Measurements from ENCODE around the gene KLHL40.

Gene KLHL40

DNA sequence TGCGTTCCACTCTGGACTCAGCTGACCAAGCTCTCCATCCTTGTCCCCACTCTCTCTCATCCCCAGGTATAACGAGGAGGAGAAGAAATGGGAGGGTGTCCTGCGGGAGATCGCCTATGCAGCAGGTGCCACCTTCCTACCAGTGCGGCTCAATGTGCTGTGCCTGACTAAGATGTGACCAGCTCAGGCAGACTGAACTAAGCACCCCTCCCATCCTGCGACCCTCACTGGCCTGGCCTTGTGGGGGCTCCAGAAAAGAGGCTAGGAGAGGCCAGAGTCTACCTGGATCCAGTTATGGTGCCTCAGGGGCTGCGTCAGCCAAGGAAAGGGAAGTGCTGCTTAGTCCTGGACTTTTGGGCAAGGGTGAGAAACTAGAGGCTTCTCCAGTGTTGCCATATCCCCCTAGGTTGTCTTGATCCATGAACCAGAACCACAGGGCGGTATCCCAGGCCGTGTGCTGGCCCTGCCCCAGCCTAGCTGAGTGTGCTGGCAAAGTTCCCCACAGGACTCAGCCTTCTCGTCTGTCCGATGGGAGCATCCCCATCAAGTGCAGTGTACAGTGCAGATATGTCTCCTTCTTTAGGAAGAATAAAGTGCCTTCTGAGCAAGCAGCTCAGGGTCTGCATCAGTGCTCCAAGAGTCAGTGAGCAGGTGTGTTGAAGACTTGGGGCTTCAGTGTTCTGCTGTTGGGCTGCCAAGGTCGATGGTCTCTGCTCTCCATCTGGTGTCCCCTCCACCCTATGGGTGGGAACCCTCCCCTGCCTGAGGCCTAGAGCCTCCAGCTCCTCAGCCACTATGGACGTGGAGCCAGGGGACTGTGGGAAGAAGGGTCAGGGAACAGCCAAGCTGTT, 6.7 kb downstream of the KLHL40 start:
- no peak for DNase-seq

DNA sequence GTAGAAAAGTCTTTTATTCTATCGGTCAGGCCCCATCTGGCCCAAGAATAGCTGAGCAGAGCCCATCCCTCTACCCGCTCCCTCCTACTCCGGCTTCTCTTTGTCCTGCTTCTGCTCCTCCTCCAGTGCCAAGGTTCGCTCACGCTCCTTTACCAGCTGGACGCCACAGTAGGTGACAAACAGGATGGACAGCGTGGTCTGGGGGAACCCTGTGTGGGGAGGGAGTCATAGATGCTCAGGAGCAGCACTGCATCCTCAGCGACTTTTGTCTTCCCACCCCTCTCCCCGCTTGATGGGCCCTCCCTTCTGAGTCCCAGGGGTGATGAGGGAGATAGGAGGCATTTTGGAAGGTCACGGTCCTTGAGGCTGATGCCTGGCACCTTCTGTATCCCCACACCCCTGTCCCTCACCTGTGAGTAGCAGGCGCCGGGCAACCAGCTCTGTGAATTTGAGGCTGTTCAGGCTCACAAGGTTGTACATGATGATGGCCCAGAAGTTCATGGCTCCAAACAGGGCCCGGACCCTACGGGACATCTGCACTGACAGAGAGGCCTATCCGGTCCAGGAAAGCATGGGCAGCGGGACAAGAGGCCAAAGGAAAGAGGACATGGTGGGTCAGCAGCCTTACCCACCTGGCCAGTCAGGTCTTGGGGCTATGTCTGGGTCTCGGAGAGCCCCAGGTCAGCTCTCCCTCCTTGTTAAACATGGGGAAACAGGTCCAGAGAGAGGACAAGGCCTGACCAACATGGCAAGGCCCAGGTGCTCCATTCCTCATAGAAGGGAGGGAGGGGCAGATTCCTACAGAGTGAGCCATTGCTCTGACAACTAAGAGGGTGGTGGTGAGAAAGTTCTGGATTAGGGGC, 7.6 kb downstream of the KLHL40 start:
- DNase-seq, result no peak

DNA sequence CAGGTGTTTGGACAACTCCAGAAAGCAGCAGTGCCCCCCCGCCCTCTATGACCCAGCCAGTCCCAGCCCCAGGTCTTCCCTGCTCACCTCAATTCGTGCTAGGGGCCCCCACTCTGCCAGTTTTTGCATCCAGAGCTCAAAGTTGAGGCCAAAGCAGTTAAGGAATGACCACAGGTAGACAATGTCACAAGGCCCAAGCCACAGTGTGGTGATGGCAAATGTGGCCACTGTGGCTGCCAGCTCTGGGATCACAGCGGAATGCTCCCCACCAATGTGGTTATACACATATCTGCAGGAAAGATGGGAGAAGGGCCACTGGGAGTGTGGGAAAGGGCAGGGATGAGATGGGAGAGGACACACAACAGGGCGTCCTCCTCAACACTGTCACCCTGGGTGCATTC, 8.2 kb downstream of the KLHL40 start:
- no peak for DNase-seq

DNA sequence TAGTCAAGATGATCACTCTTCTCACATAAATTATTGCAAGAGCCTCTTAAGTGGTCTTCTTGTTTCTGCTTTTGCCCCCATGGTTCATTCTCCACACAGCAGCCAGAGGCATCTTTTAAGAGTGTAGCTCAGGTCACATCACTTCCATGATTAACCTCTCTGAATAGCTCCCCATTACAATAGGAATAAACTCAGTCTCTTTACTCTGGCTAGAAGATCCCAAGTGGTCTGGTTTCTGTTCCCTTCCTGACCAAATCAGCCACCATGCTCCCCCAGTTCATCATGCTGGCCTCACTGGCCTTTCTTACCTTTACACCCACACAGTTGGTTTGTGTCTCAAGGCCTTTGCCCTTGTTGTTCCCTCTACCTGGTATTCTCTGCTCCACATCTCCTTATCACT, 9.0 kb downstream of the KLHL40 start:
- DNase-seq, result no peak

DNA sequence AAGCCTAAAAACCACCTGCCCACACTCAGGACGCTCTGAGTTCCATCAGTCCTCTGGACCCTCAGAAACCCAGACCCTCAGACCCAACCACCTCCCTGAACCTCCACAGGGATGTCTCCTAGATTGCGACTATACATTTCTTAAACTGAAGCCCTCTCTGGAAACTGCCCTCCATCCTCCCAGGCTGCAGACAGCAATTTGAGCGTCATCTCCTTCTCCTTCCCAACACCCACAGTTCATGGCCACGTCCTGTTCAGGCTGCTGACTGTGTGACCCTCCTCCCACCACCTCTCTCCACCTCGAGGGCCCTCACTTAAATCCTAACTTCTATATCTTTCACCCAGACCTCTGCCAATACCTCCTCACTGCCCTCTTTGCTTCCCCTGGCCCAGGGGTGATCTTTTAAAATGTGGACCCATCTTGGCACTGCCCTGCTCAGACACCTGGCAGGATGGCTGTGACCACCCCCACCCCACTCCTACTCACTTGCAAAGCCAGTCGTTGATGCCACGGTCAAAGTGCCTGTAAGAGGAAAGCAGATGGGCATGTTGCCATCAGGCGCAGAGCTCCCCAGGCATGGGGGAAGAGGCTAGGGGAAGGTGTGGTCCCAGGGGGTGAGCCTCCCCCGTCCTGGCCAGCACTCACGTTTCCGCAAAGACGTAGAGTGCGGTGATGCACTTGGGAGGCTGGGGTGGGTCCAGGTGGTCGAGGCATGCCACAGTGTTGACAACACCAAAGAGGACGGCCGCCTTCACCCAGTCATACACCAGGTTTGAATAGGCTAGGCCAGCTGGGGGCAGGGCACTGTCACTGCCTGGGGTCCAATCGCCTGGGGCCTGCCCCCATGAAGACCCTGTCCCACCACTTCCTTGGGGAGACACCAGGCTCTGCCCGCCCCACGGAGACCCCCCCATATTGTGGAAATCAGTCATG, 11.3 kb downstream of the KLHL40 start:
- DNase-seq, result no peak

DNA sequence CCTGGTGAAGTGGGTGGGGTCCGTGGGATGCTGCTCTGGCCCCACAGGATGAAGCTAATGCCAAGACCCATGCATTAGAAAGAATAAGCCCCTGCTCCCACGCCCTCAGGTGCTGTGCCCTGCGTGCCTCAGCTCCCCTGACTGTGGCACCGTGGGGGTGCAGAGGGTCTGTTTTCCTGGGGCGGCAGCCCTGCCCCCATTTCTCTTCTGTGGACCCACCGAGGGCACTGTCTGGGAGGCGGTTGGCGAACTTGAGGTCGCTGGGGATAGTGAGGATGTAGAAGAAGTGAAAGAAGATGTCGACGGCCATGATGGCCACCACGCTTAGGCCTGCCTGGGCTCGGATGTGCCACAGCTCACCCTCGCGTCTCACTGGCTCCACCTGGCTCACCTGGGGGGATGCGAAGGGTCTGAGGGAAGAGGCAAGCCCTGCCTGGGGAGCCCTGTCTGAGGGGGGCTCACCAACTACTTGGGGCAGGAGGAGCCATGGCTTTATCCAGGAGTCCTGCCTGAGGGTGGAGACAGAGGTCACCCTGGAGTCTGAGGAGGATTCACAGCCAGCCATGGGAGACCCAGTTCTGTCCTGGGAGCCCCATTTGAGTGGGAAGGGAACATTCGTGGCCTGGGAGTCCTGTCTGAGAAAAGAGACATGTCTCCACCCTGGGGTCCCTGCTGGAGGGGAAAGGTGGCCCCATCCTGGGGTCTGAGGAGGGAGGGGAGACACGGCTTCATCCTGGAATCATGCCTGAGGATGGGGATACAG, 12.1 kb downstream of the KLHL40 start:
- DNase-seq, result no peak

DNA sequence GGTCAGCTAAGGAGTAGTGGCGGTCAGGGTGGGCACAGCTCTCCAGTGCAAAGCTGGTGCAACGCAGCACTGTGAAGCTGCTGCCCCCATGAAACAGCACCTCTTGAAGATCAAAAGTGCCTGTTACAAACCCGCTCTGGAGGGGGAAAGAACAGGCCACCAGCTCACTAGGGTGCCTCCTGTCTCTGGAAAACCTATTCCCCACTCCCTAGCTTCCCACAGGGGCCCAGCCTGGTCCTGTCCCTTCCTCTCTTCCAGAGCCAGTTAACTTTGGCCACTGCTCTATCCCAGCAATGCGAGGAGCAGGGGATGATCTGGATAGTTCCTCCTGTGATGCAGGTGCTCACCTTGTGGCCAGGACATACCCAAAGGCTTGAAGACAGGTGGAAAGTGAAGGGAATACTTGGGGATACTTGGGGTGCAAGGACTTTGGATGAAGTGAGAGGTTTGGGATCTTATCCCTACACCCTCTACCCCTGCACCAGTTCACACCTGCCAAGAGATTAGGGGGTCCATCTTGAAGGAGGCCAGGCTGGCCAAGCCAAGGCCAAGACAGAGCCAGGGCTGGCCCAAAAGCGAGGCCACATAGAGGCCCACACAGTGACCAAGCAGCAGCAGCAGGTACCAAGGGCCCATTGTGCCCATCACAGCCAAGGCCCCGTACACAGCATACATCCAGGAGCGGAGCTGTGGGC, 13.0 kb downstream of the KLHL40 start:
- no peak for DNase-seq

DNA sequence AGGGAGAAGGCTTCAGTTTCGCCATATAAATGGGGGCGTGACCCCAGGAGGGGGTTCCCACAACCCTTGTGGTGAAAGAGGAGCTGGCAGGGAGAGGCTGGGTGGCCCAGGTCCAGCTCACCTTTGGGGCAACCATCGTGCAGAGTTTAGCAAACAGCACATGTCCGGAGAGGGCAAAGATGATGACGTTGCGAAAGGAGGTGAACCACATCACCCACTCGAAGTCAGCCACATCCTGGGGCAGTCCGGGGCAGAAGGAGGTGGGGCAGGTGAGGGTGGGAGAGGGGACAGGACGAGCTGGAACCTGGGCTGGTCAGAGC, 13.5 kb downstream of the KLHL40 start:
- DNase-seq, result no peak

DNA sequence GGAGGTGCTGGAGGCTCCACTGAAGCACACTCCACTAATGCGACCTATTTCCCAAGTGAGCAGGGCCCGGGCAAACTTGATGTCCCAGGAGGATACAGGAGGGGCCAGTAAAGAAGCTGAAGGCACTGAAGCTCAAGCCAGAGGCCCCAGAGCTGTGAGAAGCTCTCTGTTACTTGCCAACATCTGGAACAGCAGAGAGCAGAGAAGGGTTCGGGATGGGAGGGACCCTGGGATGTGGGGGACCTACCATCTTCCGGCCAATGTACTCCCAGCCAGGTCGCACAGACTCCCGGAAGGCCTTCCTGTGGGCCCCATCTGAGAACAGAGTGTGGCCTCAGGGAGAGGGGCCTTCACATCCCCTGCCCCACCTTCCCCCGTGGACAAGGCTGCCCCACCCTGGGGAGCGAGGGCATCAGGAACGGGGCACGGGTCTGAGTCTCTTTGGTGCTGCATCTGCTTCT, 14.2 kb downstream of the KLHL40 start:
- no peak for DNase-seq

DNA sequence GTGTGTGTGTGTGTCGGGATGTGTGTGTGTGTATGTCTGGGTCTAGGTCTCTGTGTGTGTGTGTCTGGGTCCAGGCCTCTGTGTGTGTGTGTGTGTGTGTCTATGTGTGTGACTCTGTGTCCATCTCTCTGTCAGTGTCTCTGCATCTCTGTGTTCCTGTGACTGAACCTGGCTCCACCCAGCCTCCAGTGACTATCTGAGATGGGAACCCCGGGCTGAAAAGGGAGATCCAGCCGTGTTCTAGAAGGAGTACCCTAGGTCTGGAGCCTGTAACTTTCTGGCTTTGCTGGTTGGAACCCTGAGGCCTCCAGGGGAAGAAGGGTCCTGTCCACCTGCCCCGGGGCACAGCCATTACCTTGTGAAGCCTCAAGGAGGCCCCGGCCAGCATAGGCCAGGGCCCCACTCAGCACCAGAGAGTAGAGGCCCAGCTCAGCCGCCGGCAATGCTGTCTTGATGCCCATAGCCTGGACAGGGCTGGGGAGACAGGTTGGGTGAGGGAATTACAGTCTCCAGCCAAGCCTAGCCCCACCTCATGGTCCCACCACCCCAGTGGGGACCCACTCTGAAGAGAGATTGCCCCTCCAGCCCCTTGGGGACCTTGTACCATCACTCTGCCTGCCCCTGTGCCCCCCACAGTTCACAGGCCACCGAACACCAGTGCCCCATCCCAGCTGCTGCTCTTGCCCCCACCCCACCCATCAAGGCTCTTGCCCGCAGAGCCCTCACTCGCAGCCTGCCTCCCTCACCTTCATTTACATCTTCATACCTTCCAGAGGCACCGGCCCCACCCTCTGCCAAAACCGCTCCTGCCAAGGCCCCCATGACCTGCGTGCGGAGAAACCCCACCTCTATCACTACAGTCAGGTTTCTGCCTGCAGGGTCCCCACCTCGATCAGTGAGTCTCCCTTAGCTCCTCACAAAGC, 15.3 kb downstream of the KLHL40 start:
- DNase-seq, result no peak

DNA sequence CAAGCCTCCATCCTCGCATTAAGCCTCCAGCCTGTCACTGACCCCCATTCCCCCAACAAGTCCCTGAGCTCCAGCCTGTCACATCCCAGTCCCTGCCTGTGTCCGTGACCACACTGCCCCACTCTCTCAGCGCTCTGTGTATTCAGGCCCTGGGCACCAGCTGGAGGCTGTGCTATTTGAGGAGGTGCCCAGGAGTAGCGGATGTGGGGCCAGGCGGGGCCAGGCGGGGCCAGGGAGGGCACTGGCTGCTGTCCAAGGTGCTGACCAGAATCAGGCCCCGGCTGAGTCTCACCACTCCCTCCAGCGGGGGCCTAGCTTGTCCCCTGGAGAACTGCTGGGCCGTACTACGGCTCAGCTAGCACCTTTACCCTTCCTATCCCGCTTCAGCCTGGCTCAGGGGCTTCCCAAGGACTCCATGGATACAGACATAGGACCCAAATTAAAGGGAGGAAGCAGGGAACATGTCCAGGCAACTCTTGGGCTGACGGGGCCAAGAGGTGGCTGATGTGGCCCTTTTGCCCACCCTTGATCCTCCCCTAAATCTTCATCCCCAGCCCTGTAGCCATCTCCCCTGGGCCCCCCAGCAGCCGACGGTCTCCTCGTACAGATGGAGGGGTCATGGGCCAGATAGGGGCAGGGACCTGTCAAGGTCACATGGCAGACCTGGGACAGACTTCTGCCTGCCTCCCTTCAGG, 16.2 kb downstream of the KLHL40 start:
- DNase-seq, result peak; percentile 70

DNA sequence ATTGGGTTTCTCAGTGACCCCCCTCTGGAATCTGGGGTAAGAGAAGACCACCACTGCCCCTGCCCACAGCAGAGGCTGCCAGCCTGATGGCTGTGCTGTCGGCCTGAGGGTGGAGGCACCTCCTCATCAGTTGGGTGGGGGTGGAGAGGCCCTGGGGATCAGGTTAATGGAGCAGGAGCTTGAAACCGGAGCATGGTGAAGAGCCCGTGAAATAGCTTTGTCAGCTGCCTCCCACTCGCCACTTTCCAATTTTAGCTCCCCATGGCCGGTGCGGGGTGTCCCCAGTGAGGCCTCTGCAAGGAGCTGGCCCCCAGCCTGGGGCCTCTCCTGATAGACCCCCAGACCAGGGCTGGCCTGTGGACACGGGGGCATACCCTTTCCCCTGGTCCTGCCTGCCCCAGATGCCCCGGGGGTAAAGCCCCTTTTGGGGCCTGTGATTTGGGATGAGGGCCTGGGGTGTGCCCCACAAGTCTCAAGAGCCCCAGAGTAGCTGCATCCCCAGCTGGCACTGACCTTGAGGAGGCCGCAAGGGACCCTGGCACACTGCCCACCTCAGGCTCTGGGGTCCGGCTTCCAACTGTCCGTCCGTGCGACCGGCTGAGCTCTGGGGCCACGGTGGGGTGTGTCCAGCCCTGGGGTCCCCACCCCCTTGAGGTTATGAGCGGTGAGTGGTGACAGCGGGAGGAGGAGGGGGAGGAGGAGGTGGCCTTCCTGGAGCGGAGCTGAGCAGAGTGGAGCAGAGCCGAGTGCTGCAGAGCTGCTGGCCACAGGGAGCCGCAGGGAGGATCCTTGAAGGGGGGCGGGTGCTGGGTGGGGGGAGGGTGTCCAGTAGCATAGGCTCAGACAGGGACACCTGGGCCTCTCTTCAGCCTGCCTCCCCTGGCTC, 17.0 kb downstream of the KLHL40 start, which contains the start of gene HHATL:
Gene HHATL (minus strand): TSS at position 733 of the 886 bp plus-strand sequence. CDS start 1,972 bp downstream, outside the sequence.
- DNase-seq, result peak; percentile 41

DNA sequence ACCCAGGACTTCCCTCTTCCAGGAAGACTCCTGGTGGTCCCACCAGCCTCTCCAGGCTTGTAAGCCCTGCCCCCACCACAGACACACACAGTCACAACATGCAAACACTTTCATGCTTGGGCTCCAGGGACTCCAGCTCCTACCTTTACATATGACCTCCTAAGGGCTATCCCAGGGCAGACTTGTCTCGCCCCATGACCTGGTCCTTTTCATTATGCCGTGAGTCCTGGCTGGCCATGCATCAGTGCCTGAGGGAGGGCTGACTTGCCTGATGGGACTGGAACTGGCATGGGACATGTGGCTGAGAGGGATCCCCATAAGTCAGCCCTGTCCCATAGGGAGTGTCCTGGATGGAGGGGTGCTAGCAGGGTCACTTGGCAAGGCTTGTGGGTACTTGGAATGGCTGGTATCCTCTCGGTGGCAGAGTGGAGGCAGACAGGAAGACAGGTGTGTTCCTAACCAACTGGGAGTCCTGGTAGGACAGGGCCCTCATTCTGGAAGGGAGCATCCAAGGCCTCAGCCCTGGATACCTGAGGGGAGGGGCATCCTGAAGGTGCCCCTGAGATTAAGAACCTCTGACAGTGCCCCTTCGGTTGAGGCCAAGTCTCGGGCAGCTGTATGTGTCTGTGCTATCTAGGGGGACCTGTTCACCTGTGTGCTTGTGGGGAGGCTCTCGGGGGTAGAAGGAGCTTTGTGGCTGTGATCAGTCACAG, 17.8 kb downstream of the KLHL40 start:
- DNase-seq, result no peak

DNA sequence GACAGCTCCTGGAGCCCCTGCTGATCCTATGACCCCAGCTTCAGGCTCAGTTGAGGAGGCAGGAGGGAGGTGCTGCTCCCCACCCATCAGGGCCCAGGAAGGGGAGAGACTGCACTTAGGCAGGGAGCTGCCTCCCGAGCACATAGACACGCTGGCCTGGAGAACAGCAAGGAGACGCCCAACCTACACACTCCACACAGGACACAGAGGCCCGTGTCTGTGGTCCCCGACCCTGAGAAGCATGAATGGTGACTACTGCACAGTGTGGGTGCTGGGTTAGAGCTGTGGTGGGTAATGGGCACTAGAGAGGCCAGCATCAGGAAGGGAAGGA, 18.3 kb downstream of the KLHL40 start:
- no peak for DNase-seq

DNA sequence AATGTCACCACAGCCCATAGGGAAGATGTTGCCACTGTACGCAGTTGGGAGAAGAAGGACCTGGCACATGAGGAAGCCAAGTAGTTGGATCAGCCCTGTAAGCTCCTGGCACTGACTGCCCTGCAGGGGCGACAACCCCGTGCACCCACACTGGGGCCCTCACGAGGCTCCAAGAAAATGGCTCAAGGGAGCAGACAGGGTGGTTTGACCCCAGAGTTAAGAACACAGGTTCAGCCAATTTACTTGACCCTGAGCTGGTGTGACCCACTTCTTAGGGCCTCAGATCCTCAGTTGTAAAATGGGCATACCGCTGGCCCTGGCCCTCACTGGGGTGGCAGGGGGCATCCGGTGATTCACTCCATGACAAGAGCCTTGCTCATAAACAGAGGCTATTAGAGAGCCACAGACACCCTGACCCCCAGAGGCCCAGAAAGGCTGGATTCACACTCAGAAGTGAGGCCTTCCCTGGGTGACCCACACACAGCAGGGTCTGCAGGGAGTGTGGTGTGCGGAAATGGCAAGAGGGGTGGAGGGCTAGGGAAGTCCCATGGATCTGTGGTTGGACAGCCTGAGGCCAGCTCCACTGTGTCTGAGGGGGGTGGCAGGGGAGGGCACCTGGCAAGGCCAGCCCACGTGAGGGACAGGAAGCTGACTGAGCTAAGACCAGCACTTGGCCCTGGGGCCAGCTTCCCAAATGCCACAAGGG, 19.0 kb downstream of the KLHL40 start:
- DNase-seq, result no peak

DNA sequence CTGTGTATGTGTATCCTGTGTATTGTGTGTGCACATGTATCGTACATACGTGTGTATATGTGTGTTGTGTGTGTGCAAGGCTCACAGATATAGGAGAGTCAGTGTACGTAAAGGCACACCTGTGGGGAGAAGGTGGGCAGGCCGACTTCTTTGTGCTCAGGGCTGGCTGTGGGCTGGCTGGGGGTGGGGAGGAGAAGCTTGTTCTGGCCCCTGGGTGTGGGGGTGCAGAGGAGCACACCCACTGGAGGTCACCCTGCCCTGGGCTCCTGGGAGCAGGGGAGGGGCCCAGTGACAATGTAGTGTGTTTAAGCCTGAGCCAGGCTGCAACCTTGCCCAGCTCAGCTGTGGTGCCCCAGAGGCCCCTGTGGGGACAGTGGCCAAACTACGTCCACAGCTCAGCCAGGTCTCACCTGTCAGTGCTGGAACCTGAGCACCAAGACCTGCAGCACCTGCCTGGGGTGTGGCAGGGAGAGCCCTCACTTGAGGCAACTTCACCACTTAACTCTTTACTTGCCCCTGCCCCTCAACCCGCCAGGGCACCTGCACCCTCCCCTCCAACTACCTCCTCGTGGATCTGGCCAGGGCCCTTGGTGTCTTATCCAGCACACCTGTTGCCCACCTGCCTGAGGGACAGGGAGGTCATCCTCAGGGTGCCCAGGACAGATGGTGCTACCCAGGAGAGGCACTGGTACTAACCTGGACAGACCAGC, 19.9 kb downstream of the KLHL40 start:
- no peak for DNase-seq

Measured in right hindlimb (tissue), 1 donor.